Ramos (cell line): ENCODE measurements around the gene NELL1.

Experiments
- in situ Hi-C: fragments of 300-500 bp; cut with MboI; formaldehyde crosslinking; loops from one replicate; pipeline ENCODE4 v1.14.3; 2022; ENCODE audit warnings: low sequenced_read_pairs; ENCODE audit not compliant: unreplicated experiment

The NELL1 gene

DNA sequence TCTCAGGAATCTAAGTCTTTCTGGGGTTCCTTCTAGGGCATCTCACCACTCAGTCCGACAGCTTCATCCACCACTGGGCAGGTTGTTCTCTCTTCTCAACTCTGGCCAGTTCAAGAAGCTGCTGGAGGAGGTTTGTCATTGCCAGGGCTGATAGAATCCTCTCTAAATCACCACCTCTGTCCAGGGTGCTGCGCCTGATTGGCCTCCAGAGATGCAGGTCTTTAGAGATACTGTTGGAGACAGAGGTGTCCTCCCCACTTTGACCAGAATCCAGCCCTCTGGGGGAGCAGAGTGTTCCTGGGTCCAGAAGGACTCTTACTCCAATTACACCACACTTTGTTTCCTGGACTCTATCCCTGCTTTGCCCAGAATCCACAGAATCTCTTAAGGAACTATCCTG is 90.2 kb downstream of the NELL1 start:
- in situ Hi-C loops: no loop called here

DNA sequence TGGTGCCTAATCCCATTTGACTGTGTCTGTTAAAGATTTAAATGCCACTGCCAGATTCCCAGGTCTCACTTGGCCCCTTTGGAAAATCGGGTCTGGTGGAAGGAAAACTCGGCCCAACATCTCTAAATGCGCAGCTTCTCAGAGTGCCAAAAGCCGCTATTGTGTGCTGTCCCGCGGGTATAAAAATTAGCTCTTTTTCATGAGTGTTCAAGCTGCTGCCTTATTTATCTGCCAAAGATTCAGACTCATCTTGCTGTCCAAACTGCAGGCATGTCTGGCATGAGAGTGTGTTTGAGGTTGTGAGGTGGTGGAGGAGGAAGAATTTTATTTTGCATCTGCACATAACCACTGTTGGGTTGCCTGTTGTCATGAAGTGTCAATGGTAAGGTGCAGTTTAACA is 91.4 kb downstream of the NELL1 start:
- in situ Hi-C loops: no loop called here

DNA sequence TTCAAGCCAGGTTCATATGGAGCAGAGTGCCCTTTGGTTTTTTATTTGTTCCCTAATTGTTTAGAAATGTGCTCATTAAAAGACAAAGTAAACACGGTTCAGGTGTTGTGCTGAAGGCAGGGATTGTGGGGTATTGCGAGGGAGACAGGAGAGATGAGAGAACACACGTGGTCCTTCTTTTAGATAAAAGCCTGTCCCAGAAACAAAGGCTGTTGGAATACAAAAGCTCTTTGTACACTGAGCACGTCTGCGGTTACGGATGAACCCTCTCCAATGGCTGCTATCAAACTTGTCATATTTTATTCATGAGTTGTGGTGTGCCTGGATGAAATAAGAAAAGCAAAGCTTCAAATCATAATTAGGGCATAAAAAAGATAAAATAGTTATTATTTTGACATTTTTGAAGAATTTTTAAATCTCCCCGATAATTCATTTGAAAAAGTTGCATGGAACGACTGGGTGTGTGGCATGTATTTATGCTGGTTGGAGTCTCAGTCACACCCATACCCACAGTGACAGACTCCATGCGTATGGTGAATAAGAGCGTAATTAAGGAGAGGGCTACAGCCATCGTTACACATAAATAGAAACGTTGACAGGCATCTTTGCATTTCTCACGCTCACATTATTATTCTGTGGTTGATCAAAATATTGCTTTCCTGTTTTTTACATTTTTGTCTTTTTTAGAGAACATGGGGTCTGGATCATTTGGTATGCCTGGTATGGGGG is 92.9 kb downstream of the NELL1 start:
- in situ Hi-C loops: no loop called here

DNA sequence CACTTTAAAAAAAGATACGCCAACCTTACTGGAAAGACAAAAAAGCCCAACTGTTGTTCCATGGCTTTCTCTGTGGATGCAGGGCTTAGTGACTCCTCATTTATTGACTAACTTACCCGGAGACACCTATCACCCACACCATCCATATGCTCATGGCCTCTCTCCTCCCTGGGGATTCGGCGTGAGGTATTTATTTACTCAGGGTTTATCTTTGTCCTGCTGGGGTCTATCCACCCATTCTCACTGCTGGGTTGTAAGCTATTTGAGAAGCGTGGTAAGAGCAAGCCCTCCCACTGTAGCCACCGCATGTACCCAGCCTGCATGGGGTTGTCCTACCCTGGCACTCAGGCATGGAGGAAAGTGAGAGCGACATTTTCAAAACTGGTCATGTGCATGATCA is 93.6 kb downstream of the NELL1 start:
- in situ Hi-C loops: no loop called here

DNA sequence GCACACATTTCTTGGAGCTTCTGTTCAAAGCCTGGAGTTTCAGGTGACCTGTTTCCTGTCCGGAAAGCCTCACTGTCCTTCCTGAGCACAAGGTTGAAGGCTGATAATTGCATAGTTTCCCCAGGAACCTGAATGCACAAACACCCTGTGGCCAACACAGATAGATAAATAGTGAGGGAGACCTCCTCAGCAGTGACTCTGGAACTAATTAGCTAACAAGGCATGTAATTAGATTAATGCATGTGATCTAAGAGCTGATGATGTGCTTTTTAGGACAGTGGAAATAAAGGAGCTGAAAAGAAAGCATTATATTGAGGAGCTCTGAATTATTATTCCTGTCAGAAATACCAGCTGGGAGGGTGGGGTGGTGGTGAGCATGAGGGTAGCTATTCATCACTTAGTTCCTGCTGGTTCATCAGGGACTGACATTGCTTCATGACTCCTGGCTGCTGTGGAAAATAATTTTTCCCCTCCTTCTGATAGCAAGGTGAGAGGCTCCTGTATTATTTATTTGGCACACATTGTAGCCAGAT is 101.1 kb downstream of the NELL1 start:
- in situ Hi-C loops: no loop called here

DNA sequence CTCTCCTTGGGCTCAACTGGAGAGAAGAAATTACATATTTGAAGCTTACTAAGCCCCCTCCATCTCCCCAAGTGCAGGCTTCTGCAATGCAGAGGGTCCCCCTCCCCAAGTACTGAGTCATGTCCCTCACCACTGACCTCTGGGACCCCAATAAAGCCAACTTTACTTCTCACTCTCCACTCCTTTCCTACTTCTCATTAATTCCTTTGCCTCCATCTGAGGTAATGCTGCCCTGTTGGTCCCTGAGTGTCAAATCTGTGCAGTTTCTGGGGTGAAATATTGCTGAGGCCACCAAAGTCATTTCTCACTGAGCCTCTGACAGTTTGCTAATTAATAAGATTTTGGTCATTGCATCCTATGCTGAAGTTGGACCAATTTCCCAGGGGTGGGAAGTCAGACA is 101.6 kb downstream of the NELL1 start:
- in situ Hi-C loops: no loop called here

DNA sequence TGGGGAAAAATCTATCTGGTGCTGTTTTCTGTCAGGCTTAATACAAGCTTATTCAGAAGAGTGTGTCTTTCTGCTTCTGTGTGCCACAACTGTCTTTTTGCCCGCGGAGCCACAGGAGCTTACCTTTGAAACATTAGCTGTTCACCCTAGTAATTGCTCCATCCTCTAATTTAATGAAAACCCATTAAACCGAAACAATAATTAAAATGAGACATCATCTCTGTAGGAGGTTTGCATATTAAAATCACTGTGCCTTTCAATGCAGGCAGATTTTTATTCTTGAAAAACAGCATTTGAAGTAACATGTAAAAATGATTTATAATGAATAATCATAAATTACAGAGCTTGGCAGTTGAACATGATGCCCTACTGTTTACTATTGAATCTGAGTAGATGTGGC is 102.3 kb downstream of the NELL1 start:
- in situ Hi-C loops: no loop called here

DNA sequence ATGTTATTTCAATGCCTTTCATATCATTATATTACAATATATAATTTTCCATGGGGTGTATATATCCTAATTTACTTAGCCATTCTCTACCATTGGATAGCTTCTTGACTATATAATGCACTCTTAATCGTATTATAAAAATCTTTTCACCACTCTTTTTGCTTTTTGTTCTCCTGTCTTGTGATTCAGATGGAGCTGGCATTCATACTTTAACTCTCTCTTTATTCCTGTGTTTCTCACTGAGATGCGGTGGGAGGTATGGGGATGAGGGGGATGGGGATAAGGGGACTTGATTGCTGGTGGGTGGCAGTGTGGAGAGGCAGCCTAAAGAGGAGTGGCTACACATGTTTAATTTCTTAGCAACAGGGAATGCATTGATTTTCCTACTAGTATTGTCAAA is 105.9 kb downstream of the NELL1 start:
- in situ Hi-C loops: no loop called here

DNA sequence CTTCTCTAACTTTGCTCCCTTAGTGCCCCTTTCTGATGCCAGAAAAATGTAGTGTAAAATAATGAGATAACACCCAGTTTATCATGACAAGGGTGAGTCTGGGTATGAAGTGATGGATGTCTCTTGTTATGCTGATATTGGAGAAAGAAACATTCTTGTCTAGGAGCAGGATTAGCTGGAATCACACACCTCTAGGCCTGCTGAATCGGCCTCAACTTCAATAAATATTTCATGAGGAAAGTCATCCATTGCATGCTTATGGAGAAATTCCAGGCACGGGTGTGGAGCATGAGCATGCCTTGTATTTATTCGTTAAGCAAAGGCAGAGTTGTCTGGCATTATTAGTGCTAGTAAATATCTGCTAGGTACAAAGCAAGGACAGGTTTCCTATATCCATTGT is 113.4 kb downstream of the NELL1 start:
- in situ Hi-C loops: no loop called here

DNA sequence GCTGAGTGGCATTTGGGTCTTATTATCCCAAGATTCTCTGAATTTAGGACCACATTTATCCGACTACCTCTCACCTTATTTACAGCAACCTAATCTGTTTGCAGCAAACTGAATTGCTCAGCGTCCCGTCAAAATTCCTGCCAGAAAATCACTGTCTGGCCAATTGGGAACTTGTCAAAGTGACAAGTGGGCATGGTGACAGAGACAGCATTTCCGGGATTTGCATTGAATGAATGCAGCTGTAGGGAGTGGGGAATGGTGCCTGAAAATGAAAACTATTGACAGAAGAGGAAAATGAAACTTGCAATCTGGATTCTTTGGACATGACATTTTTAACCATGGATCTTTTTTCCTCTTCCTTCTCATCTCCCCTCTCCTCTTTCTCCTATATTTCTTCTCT is 113.8 kb downstream of the NELL1 start:
- in situ Hi-C loops: no loop called here

DNA sequence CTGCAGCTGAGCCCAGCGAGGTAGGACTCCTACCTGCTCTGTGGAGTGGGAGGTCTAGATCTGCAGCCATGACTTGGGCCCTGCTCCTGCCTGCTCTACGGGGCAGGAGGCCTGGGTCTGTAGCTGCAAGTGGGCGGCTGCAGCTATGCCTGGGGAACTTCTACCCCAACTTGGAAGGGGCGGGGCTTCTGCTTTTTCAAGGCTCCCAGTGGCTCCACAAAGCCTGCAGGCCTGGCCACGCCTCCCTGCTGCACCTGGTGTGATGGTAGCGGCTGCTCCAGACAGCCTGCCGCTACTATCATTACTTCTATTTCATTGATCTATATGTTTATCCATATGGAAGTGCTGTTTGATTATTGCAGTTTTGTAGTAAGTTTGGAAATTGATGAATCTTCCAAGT is 121.2 kb downstream of the NELL1 start:
- in situ Hi-C loops: no loop called here

DNA sequence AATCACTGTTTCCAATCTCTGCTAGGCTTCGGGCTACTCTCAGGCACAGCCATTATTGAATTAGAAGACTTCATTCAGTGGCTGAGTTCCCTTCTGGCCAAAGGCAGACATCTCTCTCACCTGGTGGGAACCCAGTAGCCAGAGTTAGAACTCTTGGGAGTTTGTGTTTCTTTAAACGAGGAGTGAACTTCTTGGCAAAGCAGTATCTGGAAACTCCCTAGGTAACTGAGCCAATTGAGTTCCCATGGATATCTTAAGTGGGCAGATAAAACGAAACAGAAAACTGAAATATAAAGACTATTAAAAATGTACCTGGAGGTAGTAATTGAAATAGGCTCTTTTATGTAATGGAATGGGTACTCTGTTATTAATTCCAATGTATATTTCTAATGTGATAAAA is 125.6 kb downstream of the NELL1 start:
- in situ Hi-C loops: no loop called here

DNA sequence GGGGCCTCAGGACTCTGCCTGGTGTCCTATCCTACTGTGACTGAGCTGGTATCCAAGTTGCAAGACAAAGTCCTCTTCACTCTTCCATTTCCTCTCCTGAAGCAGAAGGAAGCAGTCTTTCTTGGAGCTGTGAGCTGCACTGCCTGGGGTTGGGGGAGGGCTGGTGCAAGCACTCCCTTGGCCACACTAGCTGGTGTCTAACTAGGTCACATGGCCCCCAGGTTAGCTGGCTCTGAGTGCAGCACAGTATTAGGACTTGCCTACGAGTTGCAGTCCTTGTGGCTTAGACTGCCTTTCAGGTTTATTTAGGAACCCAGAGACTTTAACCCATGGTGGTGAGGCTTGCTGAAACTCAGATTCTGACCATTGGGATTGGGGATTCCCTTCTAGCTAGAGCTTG is 138.9 kb downstream of the NELL1 start:
- in situ Hi-C loops: no loop called here

DNA sequence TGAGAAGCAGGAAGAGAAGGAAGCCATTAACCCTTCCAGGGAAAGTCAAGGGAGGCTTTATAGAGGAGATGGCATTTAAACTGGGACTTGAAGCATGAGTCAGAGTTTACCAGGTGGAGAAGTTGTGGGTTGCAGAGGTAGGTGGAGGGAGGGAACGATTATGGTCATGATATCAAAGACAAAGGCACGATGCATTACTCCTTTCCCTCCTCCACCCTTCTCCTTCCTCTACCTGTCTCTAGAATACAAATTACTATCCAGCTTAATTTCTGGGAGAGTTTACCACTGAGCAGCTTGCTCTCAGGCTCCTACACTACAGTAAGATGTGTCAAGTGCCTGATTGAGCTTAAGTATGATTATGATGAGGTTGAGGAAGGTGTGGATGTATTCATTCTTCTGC is 151.7 kb downstream of the NELL1 start:
- in situ Hi-C loops: no loop called here

DNA sequence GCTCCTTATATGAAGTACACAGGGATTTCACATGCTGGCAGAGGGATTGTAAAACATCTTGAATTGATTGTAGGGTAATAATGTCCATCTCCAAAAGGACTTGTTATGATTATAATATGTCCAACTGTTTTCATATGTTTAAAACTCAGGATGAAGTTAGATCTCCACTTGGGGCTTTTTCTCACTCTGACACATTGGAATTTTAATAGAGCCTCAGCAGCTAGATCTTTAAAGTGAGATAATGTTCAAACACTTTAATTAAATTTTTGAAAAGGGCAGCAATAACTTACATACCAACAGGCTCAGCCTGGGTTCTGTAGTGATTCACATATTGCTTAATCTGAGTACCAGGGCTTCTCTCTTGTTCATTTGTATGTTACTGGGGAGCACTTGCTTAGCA is 152.1 kb downstream of the NELL1 start:
- in situ Hi-C loops: no loop called here

DNA sequence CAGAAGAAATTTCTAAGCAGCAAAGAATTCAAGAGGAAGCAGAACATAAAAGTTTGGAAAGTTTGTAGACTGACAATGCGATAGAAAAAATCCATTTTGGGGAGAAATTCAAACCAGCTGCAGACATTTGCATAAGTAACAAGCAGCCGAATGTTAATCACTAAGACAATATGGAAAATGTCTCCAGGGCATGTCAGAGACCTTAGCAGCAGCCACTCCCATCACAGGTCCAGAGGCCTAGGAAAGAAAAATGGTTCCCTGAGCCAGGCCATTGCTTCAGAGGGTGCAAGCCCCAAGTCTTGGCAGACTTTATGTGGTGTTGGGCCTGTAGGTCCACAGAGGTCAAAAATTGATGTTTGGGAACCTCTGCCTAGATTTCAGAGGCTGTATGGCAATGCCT is 155.4 kb downstream of the NELL1 start:
- in situ Hi-C loops: no loop called here

DNA sequence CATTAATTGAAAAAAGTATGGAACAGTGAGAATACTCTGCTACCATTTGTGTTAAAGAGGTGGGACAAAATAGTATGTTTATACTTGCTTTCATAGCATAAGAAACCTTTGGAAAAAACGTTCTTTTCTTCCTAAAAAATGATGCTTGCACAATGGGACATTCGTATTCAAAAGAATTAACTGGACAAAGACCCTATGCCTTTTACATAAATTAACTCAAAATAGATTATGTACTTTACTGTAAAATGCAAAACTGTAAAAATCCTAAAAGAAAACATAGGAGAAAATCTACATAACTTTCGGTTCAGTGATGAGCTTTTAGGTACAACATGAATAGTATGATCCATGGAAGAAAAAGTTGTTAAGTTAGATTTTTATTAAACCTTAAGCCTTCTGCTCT is 166.2 kb downstream of the NELL1 start:
- in situ Hi-C loops: no loop called here

DNA sequence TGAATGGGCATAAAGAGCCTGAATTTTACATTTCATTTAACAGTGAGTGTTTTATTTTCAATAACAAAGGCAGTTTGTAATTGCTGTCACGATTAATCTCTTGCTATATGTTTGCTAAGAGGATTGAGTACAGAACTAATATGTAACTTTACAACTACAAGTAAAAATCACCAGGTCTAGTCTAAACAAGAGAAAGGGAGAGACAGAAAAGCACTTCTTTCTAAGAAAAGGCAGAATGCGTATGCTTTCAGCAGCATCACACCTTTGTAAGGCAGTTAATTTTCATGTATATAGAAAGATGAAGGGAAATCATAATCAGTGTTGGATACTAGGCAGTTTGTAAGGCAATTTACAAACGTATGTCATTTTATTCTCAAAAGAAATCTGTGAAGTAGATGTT is 169.8 kb downstream of the NELL1 start:
- in situ Hi-C loops: no loop called here

DNA sequence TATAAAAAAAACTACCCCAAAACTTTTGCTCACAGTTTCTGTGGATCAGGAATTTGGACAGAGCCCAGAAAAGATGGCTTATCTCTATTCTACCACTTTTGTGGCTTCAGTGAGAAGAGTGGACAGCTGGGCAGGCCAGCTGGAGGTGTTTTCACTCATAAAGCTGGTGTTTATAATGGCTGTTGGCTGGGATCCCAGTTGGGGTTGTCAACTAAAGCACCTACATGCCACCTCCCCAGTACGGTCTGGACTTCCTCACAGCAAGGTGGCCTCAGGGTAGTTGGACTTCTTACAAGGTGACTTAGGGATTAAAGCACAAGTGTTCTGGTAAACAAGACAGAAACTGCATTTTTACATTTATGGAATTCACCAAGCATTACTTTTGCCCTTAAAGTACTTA is 171.0 kb downstream of the NELL1 start:
- in situ Hi-C loops: no loop called here

DNA sequence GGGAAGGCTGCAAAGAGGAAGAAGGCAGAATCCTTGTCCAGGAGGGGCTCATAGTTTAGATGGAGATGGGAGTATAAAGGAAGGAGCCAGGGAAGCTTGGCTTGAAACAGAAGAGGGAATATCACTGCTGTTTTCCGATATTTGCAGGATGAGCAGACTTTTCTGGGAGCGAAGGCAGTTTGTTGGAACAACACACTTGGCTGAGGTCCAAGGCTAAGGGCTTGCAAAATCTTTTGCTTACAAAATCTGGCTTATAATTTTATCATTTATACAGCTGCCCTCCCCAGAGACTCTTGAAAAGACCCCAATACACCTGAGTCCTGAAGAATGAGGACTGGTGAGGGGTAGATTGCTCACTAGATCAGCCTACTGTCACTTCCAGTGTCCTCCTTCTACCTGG is 174.8 kb downstream of the NELL1 start:
- in situ Hi-C loops: no loop called here

DNA sequence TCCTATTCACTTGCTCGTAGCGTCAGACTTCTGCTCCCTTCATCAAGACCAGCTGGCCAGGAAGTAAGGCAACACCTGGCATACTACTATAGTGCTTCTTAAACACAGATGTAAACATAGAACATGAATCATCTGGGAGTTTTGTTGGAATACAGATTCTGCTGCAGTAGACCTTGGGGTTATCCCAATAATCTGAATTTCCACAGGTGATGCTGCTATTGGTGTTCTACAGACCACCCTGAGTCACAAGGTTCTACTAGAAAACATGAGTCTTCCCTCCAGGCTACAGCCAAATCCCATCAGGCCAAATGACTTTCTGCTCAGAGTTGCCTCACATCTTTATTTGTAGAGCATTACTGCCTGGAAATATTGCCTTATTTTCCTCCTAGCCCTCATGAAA is 175.2 kb downstream of the NELL1 start:
- in situ Hi-C loops: no loop called here

DNA sequence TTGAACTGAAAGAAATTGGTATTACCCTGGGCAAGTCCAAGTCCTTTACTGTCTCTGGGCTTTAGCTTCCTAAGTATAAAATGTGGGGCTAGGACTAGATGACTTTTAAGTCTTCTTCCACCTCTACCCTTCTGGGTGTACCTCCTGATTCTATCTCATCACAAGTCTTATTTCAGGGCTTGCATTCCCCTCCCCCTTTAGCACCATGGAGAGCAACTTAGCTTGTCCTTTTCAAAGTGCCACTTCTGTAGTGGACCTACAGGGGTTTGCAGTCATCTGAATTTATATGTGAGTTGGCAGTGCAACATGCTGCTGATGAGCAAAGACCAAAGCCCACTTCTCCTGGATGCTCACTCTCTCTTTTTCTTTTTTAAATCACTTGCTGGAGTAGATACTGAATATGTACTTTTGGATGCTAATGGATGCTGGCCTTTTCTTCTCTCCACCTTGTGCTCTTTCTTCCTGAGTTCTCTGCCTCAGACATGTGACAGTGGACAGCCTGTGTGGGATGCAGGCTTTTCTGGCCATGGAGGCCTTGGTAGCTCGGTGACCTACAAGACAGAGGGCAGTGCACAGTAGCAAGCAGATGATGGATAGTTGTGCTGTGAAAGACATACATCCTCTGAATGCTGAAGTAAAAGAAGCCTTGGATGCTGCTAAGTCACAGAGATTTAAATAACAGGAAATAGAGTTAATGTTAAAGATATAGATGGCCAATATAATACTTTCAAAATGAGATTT is 185.0 kb downstream of the NELL1 start:
- in situ Hi-C loops: no loop called here
